ENCODE measurements around the gene NCKAP5.

DNA sequence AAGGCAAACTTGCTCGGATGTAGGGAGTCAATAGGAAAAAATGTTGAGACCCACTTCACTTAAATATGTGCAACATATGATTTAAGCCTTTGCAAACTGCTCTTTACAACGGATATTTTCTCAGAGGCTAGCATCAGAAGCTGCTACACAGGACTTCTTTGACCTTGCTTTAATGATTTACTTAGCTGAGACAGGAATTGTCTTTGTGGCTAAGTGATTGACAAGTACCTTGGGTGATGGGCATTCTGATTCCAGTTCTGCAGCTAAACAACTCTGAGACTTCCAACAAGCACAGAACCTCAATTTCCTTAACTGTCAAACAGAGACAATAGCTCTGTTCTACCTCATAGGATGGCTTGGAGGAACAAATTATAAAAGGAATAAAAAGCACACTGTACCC, 150.2 kb downstream of the NCKAP5 start:
- TF ChIP-seq, protein P1, sequence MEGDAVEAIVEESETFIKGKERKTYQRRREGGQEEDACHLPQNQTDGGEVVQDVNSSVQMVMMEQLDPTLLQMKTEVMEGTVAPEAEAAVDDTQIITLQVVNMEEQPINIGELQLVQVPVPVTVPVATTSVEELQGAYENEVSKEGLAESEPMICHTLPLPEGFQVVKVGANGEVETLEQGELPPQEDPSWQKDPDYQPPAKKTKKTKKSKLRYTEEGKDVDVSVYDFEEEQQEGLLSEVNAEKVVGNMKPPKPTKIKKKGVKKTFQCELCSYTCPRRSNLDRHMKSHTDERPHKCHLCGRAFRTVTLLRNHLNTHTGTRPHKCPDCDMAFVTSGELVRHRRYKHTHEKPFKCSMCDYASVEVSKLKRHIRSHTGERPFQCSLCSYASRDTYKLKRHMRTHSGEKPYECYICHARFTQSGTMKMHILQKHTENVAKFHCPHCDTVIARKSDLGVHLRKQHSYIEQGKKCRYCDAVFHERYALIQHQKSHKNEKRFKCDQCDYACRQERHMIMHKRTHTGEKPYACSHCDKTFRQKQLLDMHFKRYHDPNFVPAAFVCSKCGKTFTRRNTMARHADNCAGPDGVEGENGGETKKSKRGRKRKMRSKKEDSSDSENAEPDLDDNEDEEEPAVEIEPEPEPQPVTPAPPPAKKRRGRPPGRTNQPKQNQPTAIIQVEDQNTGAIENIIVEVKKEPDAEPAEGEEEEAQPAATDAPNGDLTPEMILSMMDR (IDR thresholded peaks at IDR 0.05) = no peak
- TF ChIP-seq POLR2A (IDR thresholded peaks at IDR 0.05) = no peak
